Stimulated activated CD8-positive, alpha-beta memory T cell treated with anti-CD3 and anti-CD28 coated beads, Interleukin-12 subunit alpha, Interleukin-12 subunit beta, amount 100 ng/mL, for 4 hours (primary cell): ENCODE data around the gene TEKT5.

Experiments used
- DNase-seq: peaks from one replicate; pipeline ENCODE4 v3.0.0-alpha.2; 2020; ENCODE audit warnings: low read depth

Gene TEKT5

DNA sequence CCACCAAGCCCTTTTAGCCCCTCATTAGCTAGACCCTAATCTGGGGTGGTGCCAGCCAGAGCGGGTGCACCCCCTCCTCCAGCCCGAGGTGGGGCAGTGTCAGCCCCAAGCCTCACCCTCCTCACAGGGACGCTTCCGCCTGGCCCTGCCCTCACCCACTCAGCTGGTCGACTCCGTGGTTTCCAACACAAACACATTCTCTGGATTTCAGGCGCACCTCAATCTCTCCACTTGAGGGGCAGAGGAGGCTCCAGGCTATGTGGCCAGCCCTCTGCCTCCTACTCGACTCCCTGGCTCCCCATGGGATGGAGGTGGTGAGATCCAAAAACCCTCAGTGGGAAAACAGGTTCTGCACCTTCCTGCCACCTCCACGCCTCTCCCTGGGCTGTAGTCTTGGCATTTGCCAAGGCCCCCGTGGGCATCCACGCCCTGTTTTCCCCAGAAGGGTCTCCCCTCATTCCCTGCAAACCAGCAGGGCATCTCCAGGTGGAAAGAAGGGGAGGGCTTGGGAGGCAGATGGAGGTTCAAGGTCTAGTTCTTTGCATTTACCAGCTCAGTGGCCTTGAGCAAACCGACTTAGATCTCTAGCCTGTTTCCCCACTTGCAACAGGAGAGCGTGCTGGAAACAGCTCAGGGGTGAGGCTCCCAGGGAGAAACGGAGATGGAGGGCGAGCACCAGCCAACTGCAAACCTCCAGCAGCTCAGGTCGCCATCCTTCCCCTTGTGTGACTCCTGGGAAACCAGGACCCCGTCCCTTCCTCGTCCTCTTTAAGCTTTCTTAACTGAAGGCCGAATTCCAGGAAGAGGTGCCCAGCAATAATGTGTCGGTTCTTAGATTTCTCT lies 116.0 kb downstream of the TEKT5 start:
- DNase-seq = no peak
